Natural killer cell (primary cell): ENCODE results near the gene OXGR1. TPM values are rescaled to one million over a fixed set of nuclear protein-coding genes. Genes with fewer than 3 reads are reported as not detected.

Source experiments
- ATAC-seq, 3 donors: fragments of 150-1000 bp in 2 of 3; fragments of 200-7000 bp in 1 of 3; cut with Tn5 transposase; 1 replicate in 1 of 3; 2 replicates in 2 of 3; pipeline ENCODE4 v1.10.0; 2021; ENCODE audit warnings: mild to moderate bottlenecking in 2 of 3, moderate library complexity in 2 of 3
- DNase-seq, 2 donors: peaks; one replicate each; pipeline versions ENCODE4 v3.0.0 to v3.0.0-alpha.2; 2013 to 2021; ENCODE audit warnings: mixed read lengths in 1 of 2
- H3K27ac ChIP-seq: one replicate; pipeline ENCODE4 v1.5.1; 2013; ENCODE audit warnings: mild to moderate bottlenecking, low read length
- H3K27me3 ChIP-seq: one replicate; pipeline ENCODE4 v1.6.1; 2013; ENCODE audit warnings: low read length; ENCODE audit not compliant: control insufficient read depth, insufficient read depth
- H3K36me3 ChIP-seq: one replicate; pipeline ENCODE4 v1.6.1; 2013; ENCODE audit warnings: low read length; ENCODE audit not compliant: control insufficient read depth, insufficient read depth
- H3K4me1 ChIP-seq: one replicate; pipeline ENCODE4 v1.6.1; 2013; ENCODE audit warnings: low read length; ENCODE audit not compliant: control insufficient read depth, insufficient read depth
- H3K4me3 ChIP-seq: one replicate; pipeline ENCODE4 v1.5.1; 2013; ENCODE audit warnings: low read length
- H3K9me3 ChIP-seq: one replicate; pipeline ENCODE4 v1.6.1; 2013; ENCODE audit warnings: low read length; ENCODE audit not compliant: control insufficient read depth, insufficient read depth
- H3K27ac Mint-ChIP-seq, 2 donors: one replicate each; pipeline ENCODE4 v1.8.0; 2022; ENCODE audit warnings: mild to moderate bottlenecking in 2 of 2, mixed read lengths in 2 of 2, moderate library complexity in 1 of 2
- H3K27me3 Mint-ChIP-seq, 2 donors: one replicate each; pipeline ENCODE4 v1.8.0; 2022; ENCODE audit warnings: low read depth in 2 of 2, mixed read lengths in 2 of 2
- H3K36me3 Mint-ChIP-seq: one replicate; pipeline ENCODE4 v1.8.0; 2022; ENCODE audit warnings: mixed read lengths
- H3K4me1 Mint-ChIP-seq, 2 donors: one replicate each; pipeline ENCODE4 v1.8.0; 2022; ENCODE audit warnings: mixed read lengths in 2 of 2
- H3K4me3 Mint-ChIP-seq: one replicate; pipeline ENCODE4 v1.8.0; 2022; ENCODE audit warnings: mild to moderate bottlenecking, moderate library complexity, mixed read lengths
- H3K9me3 Mint-ChIP-seq, 2 donors: one replicate each; pipeline ENCODE4 v1.8.0; 2022; ENCODE audit warnings: mixed read lengths in 2 of 2
- CTCF ChIP-seq: fragments of 200-600 bp; IDR thresholded peaks from one replicate; pipeline ENCODE4 v1.8.0; 2022; ENCODE audit warnings: antibody characterized with exemption
- WGBS: methylation state at CpG from one replicate; pipeline ENCODE4 v1.1.7; 2013; ENCODE audit warnings: missing lambda C conversion rate; ENCODE audit not compliant: insufficient coverage; 5-methylcytosine and 5-hydroxymethylcytosine counted together
- intact Hi-C: fragments of 100-400 bp; cut with micrococcal nuclease; formaldehyde crosslinking; loops from one replicate; pipeline ENCODE4 v1.14.2; 2022
- total RNA-seq, 4 donors: library from RNA; stranded (reverse); fragments of 120-200 nt in 1 of 4; gene quantifications; one replicate each; pipeline versions ENCODE4 v1.2.3 to v1.2.4, GENCODE V29; 2013 to 2022

OXGR1 gene
- total RNA-seq, 3 donors from 2014 or later (not counting 1 experiment from before 2014, with no cell fraction given), result not detected

- 62% methylated on average over 2 of the region's 2 CpGs for WGBS
- H3K4me1 Mint-ChIP-seq, result no peaks in the 10 kb centered on the region
- no peaks in the 10 kb centered on the region for H3K4me1 ChIP-seq
- H3K36me3 ChIP-seq, result no peaks in the 10 kb centered on the region
- peaks cover 10% of the 10 kb centered on the region for H3K36me3 Mint-ChIP-seq
- no peak overlapping the region for H3K4me3 Mint-ChIP-seq
- TF ChIP-seq CTCF, result no peak
- ATAC-seq (no peak), DNase-seq (no peak)
- no peak overlapping the region for H3K27ac Mint-ChIP-seq
- intact Hi-C loops, result no loop called here
- H3K9me3 ChIP-seq, result peaks cover 35% of the 10 kb centered on the region
- H3K4me3 ChIP-seq, result no peak overlapping the region
- H3K9me3 Mint-ChIP-seq, result peaks cover 15 to 34% of the 10 kb centered on the region in 2 donors
- H3K27me3 ChIP-seq, result no peaks in the 10 kb centered on the region
- no peak overlapping the region for H3K27ac ChIP-seq
- H3K27me3 Mint-ChIP-seq, result no peaks in the 10 kb centered on the region
These were observed 26.2 kb downstream of the OXGR1 start for GRCh38 chr13:96968027-96968426.

GRCh38 chr13:96967248-96967745 lies 27.0 kb downstream of the OXGR1 start:
- H3K9me3 Mint-ChIP-seq, result peaks cover 15 to 32% of the 10 kb centered on the region in 2 donors
- ATAC-seq (no peak), DNase-seq (no peak)
- H3K27ac ChIP-seq, result no peak overlapping the region
- 90% methylated on average over 4 of the region's 12 CpGs for WGBS
- H3K4me1 ChIP-seq, result no peaks in the 10 kb centered on the region
- no peaks in the 10 kb centered on the region for H3K27me3 Mint-ChIP-seq
- no peak overlapping the region for H3K4me3 Mint-ChIP-seq
- no peak for TF ChIP-seq CTCF
- no peaks in the 10 kb centered on the region for H3K4me1 Mint-ChIP-seq
- H3K27me3 ChIP-seq, result no peaks in the 10 kb centered on the region
- no peaks in the 10 kb centered on the region for H3K36me3 ChIP-seq
- H3K9me3 ChIP-seq, result peaks cover 35% of the 10 kb centered on the region
- H3K36me3 Mint-ChIP-seq, result peaks cover 10% of the 10 kb centered on the region
- no peak overlapping the region for H3K4me3 ChIP-seq
- intact Hi-C loops, result no loop called here
- no peak overlapping the region for H3K27ac Mint-ChIP-seq

- intact Hi-C loops, result no loop called here
- no peak overlapping the region for H3K27ac ChIP-seq
- ATAC-seq, result no peak
- Mint-ChIP-seq H3K4me1 (no peaks in the 10 kb centered on the region), H3K36me3 (peaks cover 10% of the 10 kb centered on the region), H3K27me3 (no peaks in the 10 kb centered on the region), H3K4me3 (no peak overlapping the region), H3K9me3 (peaks cover 15 to 32% of the 10 kb centered on the region in 2 donors), H3K27ac (no peak overlapping the region)
- no peak for DNase-seq
- H3K4me1 ChIP-seq, result no peaks in the 10 kb centered on the region
- WGBS, result 91% methylated on average over 10 of the region's 12 CpGs
- H3K36me3 ChIP-seq, result no peaks in the 10 kb centered on the region
- H3K9me3 ChIP-seq, result peaks cover 35% of the 10 kb centered on the region
- no peak overlapping the region for H3K4me3 ChIP-seq
- TF ChIP-seq CTCF, result no peak
- no peaks in the 10 kb centered on the region for H3K27me3 ChIP-seq
These were observed 27.7 kb downstream of the OXGR1 start for GRCh38 chr13:96966415-96967102.
